GM12865 (cell line): Measurements from ENCODE around the gene ZXDC.
A peak's percentile ranks its signal among the peaks of the same experiment; 100 is the strongest.

Experiments
- DNase-seq: peaks from one replicate; pipeline ENCODE4 v3.0.0; 2010; ENCODE audit warnings: low read depth
- H3K4me3 ChIP-seq: 2 replicates; pipeline ENCODE4 v1.5.1; 2011; ENCODE audit warnings: mild to moderate bottlenecking, low read depth, low read length, control low read depth
- TF ChIP-seq, protein P1 (sequence below): IDR thresholded peaks from 2 replicates; pipeline ENCODE4 v1.5.1; 2011; ENCODE audit warnings: low read length, control low read depth, low read depth, inconsistent platforms; ENCODE audit not compliant: insufficient read depth; ENCODE audit errors: missing control alignments

ZXDC gene

DNA sequence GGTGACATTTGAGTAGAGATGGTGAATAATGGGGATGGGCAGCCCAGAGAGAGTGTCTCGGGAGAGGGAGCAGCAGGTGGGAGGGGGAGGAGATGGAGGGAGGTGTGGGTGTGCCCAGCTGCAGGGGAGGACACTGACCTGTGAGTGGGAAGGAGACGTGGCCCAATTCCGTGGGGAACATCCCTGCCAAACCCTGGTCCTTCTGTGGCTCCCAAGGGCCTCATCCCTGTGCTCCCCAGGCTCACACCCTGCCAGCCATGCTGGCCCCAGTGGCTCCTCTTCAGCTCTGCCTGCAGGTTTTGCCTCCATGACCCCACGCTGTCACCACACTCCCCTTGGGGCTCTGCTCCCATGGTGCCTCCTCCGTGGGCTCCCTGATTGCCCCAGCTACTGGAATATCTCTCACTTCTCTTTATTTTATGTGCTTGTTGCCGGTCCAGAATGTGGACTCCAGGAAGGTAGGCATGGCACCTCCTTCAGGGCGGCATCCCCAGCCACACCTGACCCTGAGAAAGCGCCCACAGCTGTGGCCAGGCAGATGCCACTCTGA lies 74.0 kb downstream of the ZXDC start:
- TF ChIP-seq, protein P1, sequence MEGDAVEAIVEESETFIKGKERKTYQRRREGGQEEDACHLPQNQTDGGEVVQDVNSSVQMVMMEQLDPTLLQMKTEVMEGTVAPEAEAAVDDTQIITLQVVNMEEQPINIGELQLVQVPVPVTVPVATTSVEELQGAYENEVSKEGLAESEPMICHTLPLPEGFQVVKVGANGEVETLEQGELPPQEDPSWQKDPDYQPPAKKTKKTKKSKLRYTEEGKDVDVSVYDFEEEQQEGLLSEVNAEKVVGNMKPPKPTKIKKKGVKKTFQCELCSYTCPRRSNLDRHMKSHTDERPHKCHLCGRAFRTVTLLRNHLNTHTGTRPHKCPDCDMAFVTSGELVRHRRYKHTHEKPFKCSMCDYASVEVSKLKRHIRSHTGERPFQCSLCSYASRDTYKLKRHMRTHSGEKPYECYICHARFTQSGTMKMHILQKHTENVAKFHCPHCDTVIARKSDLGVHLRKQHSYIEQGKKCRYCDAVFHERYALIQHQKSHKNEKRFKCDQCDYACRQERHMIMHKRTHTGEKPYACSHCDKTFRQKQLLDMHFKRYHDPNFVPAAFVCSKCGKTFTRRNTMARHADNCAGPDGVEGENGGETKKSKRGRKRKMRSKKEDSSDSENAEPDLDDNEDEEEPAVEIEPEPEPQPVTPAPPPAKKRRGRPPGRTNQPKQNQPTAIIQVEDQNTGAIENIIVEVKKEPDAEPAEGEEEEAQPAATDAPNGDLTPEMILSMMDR: no peak
- DNase-seq: no peak
- H3K4me3 ChIP-seq: no peak overlapping the region

DNA sequence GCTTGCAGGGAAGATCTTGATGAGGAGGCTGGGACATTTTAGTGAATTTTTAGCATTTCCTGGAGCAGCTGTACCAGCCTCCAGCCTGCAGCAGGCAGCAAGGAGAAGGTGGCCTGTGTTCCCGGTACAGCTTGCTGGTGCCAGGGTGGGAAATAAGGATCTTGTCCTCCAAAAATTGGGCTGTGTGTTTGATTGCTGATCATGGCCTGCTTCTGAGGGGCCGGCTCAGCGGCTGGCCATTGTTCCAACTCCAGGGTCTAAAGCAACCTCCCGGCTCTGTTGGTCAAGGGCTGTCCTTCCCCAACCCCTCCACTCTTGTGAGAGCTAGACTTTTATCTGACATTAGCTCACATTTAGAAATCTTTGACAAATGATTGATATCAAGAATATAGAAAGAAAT lies 75.9 kb downstream of the ZXDC start:
- TF ChIP-seq, protein P1: no peak
- no peak for DNase-seq
- H3K4me3 ChIP-seq: no peak overlapping the region

DNA sequence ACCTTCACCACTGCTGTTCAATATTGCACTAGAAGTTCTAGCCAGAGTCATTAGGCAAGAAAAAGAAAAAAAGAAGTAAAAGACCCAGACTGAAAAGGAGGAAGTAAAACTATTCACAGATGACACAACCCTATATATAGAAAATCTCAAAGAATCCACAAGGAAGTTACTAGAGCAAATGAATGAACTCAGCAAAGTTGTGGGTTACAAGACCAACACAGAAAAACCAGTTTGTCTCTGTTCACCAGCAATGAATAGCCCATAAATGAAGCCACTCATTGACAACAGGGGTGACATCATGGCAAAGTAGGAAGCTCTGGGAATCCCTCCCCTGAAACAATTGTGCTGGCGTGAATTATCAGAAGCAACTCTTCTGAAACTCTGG lies 76.3 kb downstream of the ZXDC start:
- TF ChIP-seq, protein P1: no peak
- peak; percentile 27 for DNase-seq
- H3K4me3 ChIP-seq: no peak overlapping the region

DNA sequence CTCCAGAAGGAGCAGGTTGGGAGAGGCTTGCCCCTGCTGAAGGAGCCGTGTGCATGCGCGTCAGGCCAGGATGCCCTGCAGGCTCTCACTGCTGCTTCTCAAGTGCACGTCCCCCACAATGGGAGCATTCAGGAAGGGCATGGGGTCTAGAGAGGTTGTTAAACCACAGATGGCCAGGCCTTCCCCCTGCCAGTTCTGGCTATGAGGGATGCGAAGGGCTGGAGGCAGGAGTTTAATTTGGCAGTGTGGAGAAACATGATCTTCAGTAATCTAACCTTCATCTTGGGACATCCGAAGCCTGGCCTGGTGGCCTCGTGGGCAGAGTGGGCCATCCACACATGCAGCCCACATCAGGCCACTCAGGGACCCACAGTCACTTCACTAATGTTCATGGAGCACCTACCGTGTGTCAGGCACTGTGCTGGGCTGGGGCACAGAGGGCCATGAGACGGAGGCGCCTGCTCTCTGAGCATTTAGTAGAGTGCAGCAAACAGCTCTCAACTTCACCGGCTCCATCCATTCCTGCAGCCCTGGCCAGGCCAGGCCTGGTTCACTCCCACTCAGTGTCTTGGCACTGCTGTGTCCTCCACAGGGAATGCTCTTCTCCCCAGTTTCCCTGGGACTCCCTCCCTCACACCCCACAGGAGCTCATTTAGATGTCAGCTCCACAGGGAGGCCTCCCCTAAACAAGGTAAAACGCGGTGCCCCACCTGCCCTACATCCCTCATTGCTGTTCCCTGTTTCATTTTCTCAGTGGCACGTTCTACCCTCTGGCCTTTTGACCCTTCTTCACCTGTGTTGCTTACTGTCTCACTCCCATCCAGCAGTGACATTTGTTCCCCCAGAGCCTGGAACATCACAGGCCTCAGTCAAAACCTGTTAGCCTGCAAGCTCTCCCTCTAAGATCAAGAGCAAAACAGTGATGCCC lies 77.0 kb downstream of the ZXDC start:
- no peak for DNase-seq
- H3K4me3 ChIP-seq: no peak overlapping the region
- TF ChIP-seq, protein P1: no peak

DNA sequence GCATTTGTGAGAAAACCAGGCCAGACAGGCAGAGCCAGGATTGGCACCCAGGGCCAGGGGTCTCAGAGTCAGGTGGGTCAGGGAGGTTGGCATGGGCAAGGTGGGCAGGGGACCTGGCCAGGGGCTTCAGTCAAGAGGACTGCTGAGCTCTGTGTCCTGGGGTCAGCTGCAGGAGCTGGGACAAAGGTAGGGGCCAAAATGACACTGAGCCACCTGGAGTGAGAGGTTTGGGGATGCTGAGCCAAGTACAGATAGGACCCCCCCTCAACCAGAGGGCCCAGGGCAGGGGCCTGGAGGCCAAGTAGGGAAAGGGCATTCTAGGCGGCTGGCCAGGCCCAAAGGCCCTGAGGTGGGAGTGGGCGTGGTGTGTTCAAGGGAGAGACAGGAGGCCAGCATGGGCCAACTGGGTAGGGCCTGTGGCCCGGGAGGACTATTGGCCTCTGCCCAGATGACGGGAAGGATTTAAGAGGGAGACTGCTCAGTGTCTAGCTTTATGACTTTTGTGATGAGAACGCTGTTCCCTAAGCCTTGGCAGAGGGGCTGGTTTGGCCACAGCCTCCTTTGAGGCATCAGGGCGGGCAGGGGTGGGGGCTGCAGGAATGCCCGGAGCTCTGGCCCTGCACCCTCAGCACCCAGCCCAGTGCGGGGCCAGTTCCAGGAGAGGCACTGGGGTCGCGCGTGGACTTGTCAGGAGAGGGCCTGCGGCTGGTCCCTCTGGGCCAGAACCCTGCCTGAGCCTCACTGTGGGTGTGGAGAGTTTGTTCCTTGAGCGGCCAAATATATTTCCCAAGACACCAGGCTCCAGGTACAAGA lies 77.9 kb downstream of the ZXDC start:
- no peak for DNase-seq
- TF ChIP-seq, protein P1: no peak
- H3K4me3 ChIP-seq: no peak overlapping the region

DNA sequence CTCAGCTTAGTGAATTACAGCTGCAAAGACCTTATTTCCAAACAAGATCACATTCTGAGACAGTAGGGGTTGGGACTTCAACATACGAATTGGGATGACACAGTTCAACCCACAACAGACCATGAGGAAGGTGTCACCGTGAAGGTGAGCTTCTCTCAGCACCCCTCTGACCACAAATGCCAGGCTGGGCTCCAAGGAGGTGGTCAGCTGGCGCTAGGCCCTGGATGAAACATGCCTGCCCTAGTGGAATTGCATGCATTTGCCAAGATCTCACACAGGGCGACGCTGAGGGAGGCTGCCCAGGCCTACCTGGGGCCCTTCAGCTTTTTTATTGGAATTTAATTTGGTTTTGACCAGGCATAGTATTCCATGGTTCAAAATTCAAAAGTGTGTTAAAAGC lies 79.2 kb downstream of the ZXDC start:
- no peak overlapping the region for H3K4me3 ChIP-seq
- DNase-seq: no peak
- TF ChIP-seq, protein P1: no peak
